ENCODE measurements around the gene XIRP2.

The XIRP2 gene

GRCh38 chr2:167209784-167210183 is 321.5 kb downstream of the XIRP2 start:
- no peak for DNase-seq (ENCODE audit: extremely low read depth, low read depth)
- TF ChIP-seq, protein P1, sequence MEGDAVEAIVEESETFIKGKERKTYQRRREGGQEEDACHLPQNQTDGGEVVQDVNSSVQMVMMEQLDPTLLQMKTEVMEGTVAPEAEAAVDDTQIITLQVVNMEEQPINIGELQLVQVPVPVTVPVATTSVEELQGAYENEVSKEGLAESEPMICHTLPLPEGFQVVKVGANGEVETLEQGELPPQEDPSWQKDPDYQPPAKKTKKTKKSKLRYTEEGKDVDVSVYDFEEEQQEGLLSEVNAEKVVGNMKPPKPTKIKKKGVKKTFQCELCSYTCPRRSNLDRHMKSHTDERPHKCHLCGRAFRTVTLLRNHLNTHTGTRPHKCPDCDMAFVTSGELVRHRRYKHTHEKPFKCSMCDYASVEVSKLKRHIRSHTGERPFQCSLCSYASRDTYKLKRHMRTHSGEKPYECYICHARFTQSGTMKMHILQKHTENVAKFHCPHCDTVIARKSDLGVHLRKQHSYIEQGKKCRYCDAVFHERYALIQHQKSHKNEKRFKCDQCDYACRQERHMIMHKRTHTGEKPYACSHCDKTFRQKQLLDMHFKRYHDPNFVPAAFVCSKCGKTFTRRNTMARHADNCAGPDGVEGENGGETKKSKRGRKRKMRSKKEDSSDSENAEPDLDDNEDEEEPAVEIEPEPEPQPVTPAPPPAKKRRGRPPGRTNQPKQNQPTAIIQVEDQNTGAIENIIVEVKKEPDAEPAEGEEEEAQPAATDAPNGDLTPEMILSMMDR (IDR thresholded peaks at IDR 0.05; ENCODE audit: low read depth, low read length), result no peak

- no peak for DNase-seq (ENCODE audit: extremely low read depth, low read depth)
- TF ChIP-seq, protein P1 (IDR thresholded peaks at IDR 0.05; ENCODE audit: low read depth, low read length), result peak; percentile 77
Observed at GRCh38 chr2:167212014-167212648, 323.9 kb downstream of the XIRP2 start.

DNA sequence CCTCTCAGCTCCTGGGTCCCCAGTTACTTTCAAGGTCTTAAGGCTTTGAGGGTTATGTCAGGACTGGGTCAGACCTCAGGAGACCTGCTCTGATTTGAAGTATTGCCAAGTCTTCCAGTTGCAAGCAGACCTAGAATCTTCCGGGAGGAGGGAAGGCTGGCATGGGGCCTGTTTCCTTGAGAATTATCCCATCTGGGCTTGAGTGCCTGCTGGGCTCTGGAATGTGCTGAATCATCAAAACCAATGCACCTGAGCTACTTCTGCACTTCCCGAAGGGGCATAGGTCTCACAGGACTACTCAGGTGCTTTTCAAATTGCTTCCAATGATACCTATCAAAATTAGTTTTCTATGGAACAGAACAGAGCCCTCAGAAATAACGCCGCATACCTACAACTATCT is 327.3 kb downstream of the XIRP2 start:
- TF ChIP-seq, protein P1 (IDR thresholded peaks at IDR 0.05; ENCODE audit: low read depth, low read length), result no peak
- DNase-seq (ENCODE audit: extremely low read depth, low read depth), result no peak

DNA sequence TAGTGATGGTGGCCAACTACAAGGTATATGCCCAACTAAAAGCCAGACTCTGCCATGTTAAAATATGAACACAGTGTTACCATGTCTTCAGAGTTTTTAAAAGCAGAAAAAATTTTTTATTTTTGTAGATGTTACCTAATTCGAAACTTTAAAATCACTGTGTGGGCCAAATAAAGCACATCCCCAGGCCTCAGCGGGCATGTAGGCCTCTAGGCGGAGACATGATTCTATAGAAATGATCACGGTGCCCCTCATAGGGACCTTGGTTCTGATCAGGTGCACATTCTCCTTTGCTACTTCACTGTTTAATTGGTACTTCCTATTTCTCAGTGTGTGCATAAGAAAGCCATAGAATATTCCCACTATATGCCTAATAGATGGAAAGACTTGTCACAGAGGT is 349.2 kb downstream of the XIRP2 start:
- TF ChIP-seq, protein P1 (IDR thresholded peaks at IDR 0.05; ENCODE audit: low read depth, low read length), result no peak

DNA sequence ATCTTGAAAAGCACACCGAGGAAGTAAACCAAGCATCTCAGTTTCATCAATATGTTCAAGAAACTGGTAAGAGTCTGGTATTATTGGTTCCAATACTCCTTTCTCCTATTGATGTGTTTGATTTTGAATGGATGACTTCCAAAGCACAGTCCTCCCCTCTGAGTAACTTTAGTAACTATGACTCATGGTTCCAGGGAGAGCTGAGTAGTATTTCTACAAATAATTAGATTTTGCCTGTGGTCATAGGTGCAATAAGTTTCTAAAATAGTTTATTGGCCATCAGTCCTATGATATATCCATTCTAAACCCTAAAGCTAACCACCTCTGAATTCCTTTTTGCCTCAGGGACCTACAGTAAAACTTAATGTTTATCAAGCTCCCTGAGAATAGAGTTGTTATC is 352.4 kb downstream of the XIRP2 start:
- DNase-seq (ENCODE audit: extremely low read depth, low read depth), result no peak

More for the DNA sequence above, 349.2 kb downstream of the XIRP2 start:
- DNase-seq (ENCODE audit: extremely low read depth, low read depth), result no peak

DNA sequence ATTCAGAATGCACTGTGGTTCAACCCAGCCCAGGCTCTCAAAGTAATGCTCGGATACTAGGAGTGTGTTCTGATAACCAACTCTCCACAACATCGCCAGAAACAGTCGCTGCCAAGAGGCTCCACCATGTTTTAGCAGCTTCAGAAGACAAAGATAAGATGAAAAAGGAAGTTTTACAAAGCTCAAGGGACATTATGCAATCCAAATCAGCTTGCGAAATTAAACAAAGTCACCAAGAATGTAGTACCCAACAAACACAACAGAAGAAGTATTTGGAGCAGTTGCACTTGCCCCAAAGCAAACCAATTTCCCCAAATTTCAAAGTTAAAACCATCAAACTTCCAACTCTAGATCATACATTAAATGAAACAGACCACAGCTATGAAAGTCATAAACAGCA is 360.9 kb downstream of the XIRP2 start:
- DNase-seq (ENCODE audit: extremely low read depth, low read depth), result no peak
- TF ChIP-seq, protein P1 (IDR thresholded peaks at IDR 0.05; ENCODE audit: low read depth, low read length), result no peak

More for the DNA sequence above, 352.4 kb downstream of the XIRP2 start:
- TF ChIP-seq, protein P1 (IDR thresholded peaks at IDR 0.05; ENCODE audit: low read depth, low read length), result no peak

DNA sequence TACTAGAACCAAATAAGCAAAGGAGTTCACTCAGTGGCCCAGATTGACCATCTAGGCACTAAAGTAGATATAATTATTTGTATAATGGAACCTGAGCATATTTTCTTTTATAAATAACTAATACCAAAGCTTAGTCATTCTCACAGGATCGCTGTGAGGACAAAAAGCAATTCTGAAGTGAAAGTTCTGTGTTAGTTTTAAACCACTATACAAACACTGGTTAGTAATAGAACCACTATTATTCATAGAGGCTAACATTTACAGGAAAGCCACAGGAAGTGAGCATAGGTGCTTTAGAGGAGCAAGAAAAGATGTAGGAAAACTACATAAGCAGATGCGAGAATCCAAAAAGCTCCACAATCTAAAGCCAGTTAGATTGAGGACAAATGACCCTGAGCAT is 364.7 kb downstream of the XIRP2 start:
- no peak for DNase-seq (ENCODE audit: extremely low read depth, low read depth)
- TF ChIP-seq, protein P1 (IDR thresholded peaks at IDR 0.05; ENCODE audit: low read depth, low read length), result no peak

All from AG09319 (cell line).